HG03039 (cell line): ENCODE results near the gene CCNQ.

ENCODE experiments used
- ATAC-seq: cut with Tn5 transposase; IDR thresholded peaks from one replicate; pipeline ENCODE4 v1.9.1; 2021; ENCODE audit warnings: mild to moderate bottlenecking, moderate library complexity; ENCODE audit not compliant: unreplicated experiment

CCNQ gene

DNA sequence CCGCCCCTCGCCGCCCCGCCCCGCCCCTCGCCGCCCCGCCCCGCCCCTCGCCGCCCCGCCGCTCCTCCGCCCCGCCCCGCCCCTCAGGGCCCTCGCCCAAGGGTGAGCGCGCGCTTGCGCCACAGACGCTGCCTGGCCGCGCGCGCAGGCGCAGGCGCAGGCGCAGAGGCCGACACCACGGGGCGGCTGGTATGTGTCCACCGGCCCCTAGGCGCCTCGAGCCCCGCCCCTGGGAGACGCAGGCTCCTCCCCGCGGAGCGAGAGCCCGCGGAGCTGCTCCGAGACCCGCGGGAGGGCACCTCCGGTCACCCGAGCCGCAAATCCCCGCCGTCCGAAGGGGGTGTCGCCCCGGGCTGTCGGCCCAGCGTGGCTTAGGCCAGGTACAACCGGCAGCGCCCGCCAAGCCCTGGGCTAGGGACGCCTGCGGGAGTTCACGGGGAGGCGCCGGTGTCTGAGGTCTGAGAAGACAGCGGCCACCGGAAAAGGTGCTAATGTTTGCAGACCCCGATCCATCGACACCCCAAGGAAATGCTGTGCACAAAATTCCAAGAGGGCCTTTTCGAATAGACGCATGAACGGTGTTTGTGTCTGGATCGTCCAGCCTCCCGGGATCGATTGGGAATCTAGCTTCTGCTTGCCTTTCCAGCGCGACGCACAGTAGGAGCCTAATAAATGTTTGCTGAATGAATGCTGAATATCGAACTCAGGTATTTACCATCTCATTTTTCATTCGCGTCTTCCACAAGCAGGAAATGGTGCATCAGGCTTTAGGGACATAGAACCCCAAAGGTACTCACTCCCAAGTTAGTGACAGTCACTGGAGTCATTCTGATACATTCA, 473 bp upstream of the CCNQ start:
- ATAC-seq = peak; percentile 90

DNA sequence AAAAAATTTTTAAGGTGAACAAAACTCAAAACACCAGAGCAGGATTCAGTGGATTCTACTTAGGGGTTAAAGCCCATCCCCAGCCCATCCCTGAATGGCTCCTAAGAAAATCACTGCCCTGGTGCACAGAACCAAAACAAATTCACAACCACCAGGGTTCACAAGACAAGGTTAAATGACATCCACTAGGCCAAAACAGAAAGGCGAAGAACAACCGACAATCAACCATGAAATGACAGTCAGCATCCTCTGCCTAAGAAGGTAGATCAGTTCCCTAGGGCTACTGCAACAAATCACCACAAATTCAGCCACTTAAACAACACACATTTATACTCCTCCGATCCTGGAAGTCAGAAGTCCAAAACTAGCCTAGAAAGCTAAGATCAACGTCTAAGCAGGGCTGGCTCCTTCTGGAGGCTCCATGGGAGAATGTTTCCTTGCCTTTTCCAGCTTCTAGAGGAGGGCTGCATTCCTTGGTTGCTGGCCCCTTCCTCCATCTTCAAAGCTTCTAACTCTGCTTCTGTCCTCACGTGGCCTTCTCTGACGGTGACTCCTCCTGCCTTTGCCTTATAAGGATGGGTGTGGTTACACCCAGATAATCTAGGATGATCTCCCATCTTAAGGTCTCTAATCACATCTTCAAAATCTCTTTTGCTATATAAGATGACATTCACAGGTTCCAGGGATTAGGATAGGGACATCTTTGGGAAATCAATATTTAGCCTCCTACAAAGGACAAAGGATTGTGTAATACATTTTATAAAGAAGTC, 1.8 kb downstream of the CCNQ start:
- ATAC-seq = no peak

GRCh38 chrX:153595859-153596857, 2.8 kb downstream of the CCNQ start:
- ATAC-seq = no peak

DNA sequence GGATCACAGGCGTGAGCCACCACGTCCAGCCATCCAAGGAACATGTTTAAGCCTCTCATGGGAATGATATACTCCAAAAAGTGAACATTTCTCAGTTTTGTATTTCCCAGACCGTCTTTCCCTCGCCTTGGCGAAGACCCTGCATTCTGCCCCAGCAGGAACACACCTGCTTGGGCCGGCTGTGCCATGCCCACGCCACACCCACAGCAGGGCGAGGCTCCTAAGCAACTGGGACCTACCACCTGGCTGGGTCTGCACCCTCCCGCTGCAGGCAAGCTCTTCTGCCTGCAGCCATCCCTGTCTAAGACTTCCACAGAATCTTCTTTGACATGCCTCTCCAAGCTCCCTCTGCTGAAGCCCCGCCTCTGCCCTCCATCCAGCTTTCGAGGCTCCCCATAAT, 3.6 kb downstream of the CCNQ start:
- no peak for ATAC-seq

DNA sequence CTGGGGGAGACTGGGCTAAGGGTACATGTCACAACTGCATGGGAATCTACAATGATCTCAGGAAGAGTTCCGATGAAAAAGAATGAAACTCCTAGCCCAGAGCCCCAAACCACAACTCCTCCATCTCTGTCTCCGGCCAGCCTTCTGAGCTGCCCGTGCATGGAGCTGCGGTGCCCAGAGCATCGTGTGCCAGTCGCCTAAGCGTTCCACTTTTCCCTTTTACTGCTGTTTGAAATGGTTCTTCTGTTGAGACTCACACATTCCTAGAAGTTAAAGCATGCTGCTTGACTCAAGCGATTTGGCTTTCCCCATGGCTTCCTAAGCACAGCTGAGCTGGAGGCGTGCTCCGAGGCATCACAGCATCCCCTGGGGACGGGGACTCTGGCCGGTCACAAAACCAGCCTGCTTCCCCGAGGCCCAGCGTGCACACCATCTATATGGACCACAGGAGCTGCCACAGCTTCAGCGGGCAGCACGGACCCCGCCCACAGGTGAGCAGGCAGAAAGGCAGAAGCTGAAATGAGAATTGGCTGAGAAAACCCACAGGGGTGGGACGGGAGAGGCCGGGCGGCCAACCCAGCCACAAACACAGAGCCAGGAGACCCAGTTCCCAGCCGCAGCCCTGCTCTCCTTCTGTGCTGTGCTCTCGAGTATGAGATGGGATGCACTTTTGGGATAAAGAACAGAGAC, 5.0 kb downstream of the CCNQ start:
- no peak for ATAC-seq

- no peak for ATAC-seq
These were observed 5.8 kb downstream of the CCNQ start for GRCh38 chrX:153592966-153593688.

DNA sequence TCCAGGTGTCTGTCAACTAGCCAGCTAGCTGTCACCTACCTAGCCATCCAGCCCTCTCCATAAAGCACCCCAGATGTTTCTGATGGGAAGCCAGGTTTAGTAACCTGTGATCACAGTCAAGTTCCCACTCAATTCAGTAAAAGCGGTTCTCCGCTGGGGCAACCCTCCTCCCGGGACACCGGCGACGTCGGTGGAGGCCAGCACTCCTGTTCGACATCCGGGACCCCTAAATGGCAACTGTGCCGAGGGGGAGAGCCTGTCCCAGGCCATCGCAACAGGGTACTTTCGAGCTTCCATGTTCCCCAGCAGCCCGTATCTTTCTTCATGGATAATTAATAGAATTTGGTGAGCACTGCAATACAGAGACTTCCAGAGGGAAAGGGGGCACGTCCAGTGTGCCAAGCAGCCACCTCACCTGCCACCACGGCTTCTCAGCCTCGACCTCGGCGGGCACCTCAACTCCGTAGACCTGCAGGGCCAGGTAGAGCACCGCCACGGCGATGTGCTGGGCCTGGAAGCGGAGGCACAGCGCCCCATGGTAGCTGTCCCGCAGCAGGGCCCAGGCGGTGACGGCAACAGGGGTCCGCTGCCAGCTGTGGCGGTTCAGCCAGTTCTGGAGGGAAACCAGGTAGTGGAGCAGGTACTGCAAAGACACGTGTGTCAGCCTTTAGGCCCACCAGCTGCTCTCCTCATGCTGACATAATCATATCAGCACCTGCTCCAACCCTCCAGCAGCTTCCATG, 6.7 kb downstream of the CCNQ start:
- ATAC-seq = no peak

GRCh38 chrX:153590961-153591956, 7.7 kb downstream of the CCNQ start:
- ATAC-seq = no peak

DNA sequence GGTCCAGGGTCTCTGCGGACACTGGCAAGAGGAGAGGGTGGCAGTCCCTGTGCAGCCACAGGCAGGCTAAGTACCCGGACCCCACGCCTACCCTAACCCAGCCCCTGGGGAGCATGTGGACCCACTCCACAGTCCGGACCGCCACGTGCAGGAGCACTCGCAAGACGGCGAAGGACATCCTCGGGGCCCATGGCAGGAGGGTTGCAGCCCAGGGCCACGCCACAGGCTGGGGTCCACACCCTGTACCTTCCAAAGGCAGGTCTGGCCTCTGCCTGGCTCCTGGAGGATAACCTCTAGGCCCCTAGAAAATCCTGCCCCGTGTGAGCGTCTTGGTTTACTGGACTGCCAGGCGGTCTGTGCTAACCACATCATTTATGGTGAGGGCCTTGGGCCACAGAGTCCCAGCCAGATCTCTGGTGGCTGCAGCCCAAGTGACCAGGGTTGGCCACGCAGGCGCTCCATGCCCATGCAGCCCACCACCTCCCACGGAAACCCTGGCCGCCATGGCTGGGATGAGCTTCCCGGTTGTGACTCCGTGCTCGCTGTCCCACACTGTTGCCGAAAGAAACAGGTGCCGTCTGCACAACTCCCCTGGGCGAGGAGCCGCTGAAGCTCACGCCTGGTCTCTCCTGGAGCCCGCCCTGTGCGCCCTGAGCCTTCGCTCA, 10.0 kb downstream of the CCNQ start:
- no peak for ATAC-seq

GRCh38 chrX:153588021-153588781, 10.7 kb downstream of the CCNQ start:
- ATAC-seq = no peak

GRCh38 chrX:153587342-153587741, 11.6 kb downstream of the CCNQ start:
- ATAC-seq = no peak

DNA sequence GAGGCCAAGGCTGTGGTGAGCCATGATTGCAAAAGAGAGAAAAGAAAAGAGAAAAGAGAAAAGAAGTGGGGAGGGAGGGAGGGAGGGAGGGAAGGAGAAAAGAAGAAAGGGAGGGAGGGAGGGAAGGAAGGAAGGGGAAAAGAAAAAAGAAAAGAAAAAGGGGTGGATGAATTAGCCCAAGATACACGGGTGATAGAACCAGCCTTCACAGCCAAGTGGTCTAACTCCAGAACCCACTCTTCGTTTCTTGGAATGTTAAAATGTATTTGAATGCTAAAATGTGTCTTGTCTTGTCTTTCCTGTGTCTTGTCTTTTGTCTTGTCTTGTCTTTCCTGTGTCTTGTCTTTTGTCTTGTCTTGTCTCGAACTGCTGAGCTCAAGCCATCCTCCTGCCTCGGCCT, 13.1 kb downstream of the CCNQ start:
- no peak for ATAC-seq

GRCh38 chrX:153583433-153583832, 15.5 kb downstream of the CCNQ start:
- ATAC-seq = no peak

DNA sequence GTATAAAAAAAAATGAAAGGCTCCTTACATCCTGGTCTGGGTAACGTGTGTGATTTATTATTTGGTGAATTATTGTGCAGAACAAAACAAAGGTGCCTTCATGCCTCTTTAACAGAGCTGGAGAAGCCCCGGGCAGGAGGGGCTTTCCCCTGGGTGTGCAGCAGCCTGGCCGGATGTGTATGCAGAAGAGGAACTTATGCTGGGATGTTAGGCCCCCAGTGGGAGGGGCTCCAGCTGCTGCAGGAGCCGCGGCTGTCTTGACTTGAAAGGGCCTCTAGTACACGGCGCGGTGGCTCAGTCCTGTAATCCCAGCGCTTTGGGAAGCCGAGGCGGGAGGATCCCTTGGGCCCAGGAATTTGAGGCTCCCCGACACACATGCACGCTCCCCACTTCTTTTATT, 16.0 kb downstream of the CCNQ start:
- ATAC-seq = peak; percentile 95

GRCh38 chrX:153580700-153581386, 18.1 kb downstream of the CCNQ start:
- no peak for ATAC-seq

- ATAC-seq = no peak
These were observed 20.1 kb downstream of the CCNQ start for GRCh38 chrX:153578889-153579288.
